NK-92 (cell line): Measurements from ENCODE around the gene IL24.
"Not testable (repeated sequence)": the region's sequence is repeated elsewhere in the genome, so short reads cannot be mapped to it uniquely, and the experiment has no call there.

ENCODE experiments used
- DNase-seq: peaks from one replicate; lab custom pipeline; 2025; ENCODE audit not compliant: unreplicated experiment; lab: John Stamatoyannopoulos, UW

Gene IL24

GRCh38 chr1:206897175-206897574, at the start of gene IL24:
Gene IL24, plus strand, starts transcription at chr1:206897443. Its CDS starts 390 bp downstream, at chr1:206897833.
- no peak for DNase-seq

- no peak for DNase-seq
Measured at GRCh38 chr1:206847946-206848345, 49.3 kb upstream of the IL24 start.

GRCh38 chr1:206850401-206850800, 46.8 kb upstream of the IL24 start:
- no peak for DNase-seq

- no peak for DNase-seq
Measured at GRCh38 chr1:206851341-206852010, 45.8 kb upstream of the IL24 start.

- not testable (repeated sequence) for DNase-seq
Measured at GRCh38 chr1:206852662-206853061, 44.6 kb upstream of the IL24 start.

GRCh38 chr1:206853696-206854095, 43.5 kb upstream of the IL24 start:
- not testable (repeated sequence) for DNase-seq

GRCh38 chr1:206854401-206855129, 42.7 kb upstream of the IL24 start:
- DNase-seq, result no peak

GRCh38 chr1:206855859-206856258, 41.4 kb upstream of the IL24 start:
- DNase-seq, result no peak

GRCh38 chr1:206856674-206857464, 40.4 kb upstream of the IL24 start:
- no peak for DNase-seq

GRCh38 chr1:206859082-206859521, 38.1 kb upstream of the IL24 start:
- no peak for DNase-seq

- no peak for DNase-seq
Measured at GRCh38 chr1:206860165-206860564, 37.1 kb upstream of the IL24 start.

- no peak for DNase-seq
Measured at GRCh38 chr1:206863266-206863665, 34.0 kb upstream of the IL24 start.

- peak; percentile 25 for DNase-seq
Measured at GRCh38 chr1:206864939-206865671, 32.1 kb upstream of the IL24 start, which contains the start of gene IL20. Gene IL20, plus strand, starts transcription at chr1:206865623. Its CDS starts 230 bp downstream, at chr1:206865853.

- DNase-seq, result no peak
Measured at GRCh38 chr1:206866062-206866461, 31.2 kb upstream of the IL24 start.

- DNase-seq, result no peak
Measured at GRCh38 chr1:206867239-206867638, 30.0 kb upstream of the IL24 start.

- DNase-seq, result no peak
Measured at GRCh38 chr1:206867716-206868115, 29.5 kb upstream of the IL24 start.

- no peak for DNase-seq
Measured at GRCh38 chr1:206868264-206868663, 29.0 kb upstream of the IL24 start.

GRCh38 chr1:206872139-206872538, 25.1 kb upstream of the IL24 start:
- DNase-seq, result no peak

GRCh38 chr1:206873603-206874188, 23.5 kb upstream of the IL24 start:
- DNase-seq, result no peak

- DNase-seq, result no peak
Measured at GRCh38 chr1:206875752-206876377, 21.4 kb upstream of the IL24 start.
